HepG2 (cell line): ENCODE measurements around the gene KCTD18. TPM values are rescaled to one million over a fixed set of nuclear protein-coding genes. Genes with fewer than 3 reads are reported as not detected.
A peak's percentile ranks its signal among the peaks of the same experiment; 100 is the strongest.

ENCODE experiments used
- BRD4 ChIP-seq: sonication (generic); formaldehyde crosslinking; IDR thresholded peaks from 2 replicates; pipeline ENCODE4 v1.4.0; 2020; ENCODE audit warnings: missing genetic modification reagents
- CREBL2 ChIP-seq: sonication (generic); formaldehyde crosslinking; IDR thresholded peaks from 2 replicates; pipeline ENCODE4 v1.8.1; 2023; ENCODE audit warnings: missing genetic modification reagents, mild to moderate bottlenecking, borderline replicate concordance
- DNMT3B ChIP-seq: conservative IDR thresholded peaks from 2 replicates; pipeline ENCODE4 v1.6.1; 2016; ENCODE audit warnings: missing biosample characterization, control low read depth
- HCFC1 ChIP-seq: fragments of 150-350 bp; IDR thresholded peaks from 2 replicates; pipeline ENCODE4 v1.6.1; 2014; ENCODE audit warnings: low read depth, low read length
- HMGA1 ChIP-seq: sonication (generic); formaldehyde crosslinking; conservative IDR thresholded peaks from 2 replicates; pipeline ENCODE4 v1.4.0; 2020; ENCODE audit warnings: missing genetic modification reagents
- MAF1 ChIP-seq: sonication (generic); formaldehyde crosslinking; IDR thresholded peaks from 2 replicates; pipeline ENCODE4 v1.5.0; 2020; ENCODE audit warnings: missing genetic modification reagents, borderline replicate concordance
- MYPOP ChIP-seq: sonication (generic); formaldehyde crosslinking; IDR thresholded peaks from 2 replicates; pipeline ENCODE4 v1.8.1; 2023; ENCODE audit warnings: mild to moderate bottlenecking, moderate library complexity, missing genetic modification reagents
- POGZ ChIP-seq: sonication (generic); formaldehyde crosslinking; IDR thresholded peaks from 2 replicates; pipeline ENCODE4 v1.4.0; 2020; ENCODE audit warnings: mild to moderate bottlenecking, missing genetic modification reagents
- SPEN ChIP-seq: sonication (generic); formaldehyde crosslinking; IDR thresholded peaks from 2 replicates; pipeline ENCODE4 v1.5.1; 2020; ENCODE audit warnings: low read depth, mild to moderate bottlenecking, missing genetic modification reagents
- ZFP91 ChIP-seq: sonication (generic); formaldehyde crosslinking; IDR thresholded peaks from 2 replicates; pipeline ENCODE4 v1.9.0; 2022; ENCODE audit warnings: missing genetic modification reagents, mild to moderate bottlenecking, borderline replicate concordance
- ZFY ChIP-seq: sonication (generic); formaldehyde crosslinking; IDR thresholded peaks from 2 replicates; pipeline ENCODE4 v1.4.0; 2020; ENCODE audit warnings: missing genetic modification reagents
- ZIK1 ChIP-seq: sonication (generic); formaldehyde crosslinking; IDR thresholded peaks from 2 replicates; pipeline ENCODE4 v1.5.0; 2020; ENCODE audit warnings: mild to moderate bottlenecking, low read depth, missing genetic modification reagents, borderline replicate concordance
- ZNF260 ChIP-seq: sonication (generic); formaldehyde crosslinking; IDR thresholded peaks from 2 replicates; pipeline ENCODE4 v1.4.0; 2020; ENCODE audit warnings: missing genetic modification reagents, low read depth, mild to moderate bottlenecking, borderline replicate concordance
- ZNF510 ChIP-seq: sonication (generic); formaldehyde crosslinking; IDR thresholded peaks from 2 replicates; pipeline ENCODE4 v1.4.0; 2020; ENCODE audit warnings: low read depth, mild to moderate bottlenecking, missing genetic modification reagents
- ZNF670 ChIP-seq: sonication (generic); formaldehyde crosslinking; IDR thresholded peaks from 2 replicates; pipeline ENCODE4 v1.8.0; 2022; ENCODE audit warnings: mild to moderate bottlenecking, missing genetic modification reagents, borderline replicate concordance
- ZNF770 ChIP-seq: sonication (generic); formaldehyde crosslinking; IDR thresholded peaks from 2 replicates; pipeline ENCODE4 v1.5.0; 2020; ENCODE audit warnings: mild to moderate bottlenecking, missing genetic modification reagents
- ZNF839 ChIP-seq: sonication (generic); formaldehyde crosslinking; IDR thresholded peaks from 2 replicates; pipeline ENCODE4 v1.4.0; 2020; ENCODE audit warnings: missing genetic modification reagents, mild to moderate bottlenecking, borderline replicate concordance
- polyA plus RNA-seq, 8 experiments: library from polyadenylated mRNA; depleted of rRNA in 3 of 8; stranded (reverse) in 7 of 8; unstranded in 1 of 8; fragments of >200 nt; fragmentation: Illumina TruSeq in 4 of 8; extraction: Trizol in 4 of 8; gene quantifications; 2 replicates each; pipeline versions ENCODE4 v1.2.1 to v1.2.3, GENCODE V29; 2011 to 2016; ENCODE audit warnings: low read depth in 4 of 8, missing spikeins in 1 of 8, mixed read lengths in 1 of 8; ENCODE audit not compliant: insufficient read depth in 1 of 8
- total RNA-seq, 5 experiments: library from RNA; depleted of rRNA; stranded (reverse); fragments of >200 nt; fragmentation: Illumina TruSeq; extraction: Trizol; gene quantifications; 2 replicates each; pipeline ENCODE4 v1.2.3, GENCODE V29; 2016; ENCODE audit warnings: low read depth in 1 of 5
- TF ChIP-seq, protein P1 (sequence below): sonication (generic); formaldehyde crosslinking; IDR thresholded peaks from 2 replicates; pipeline ENCODE4 v1.5.1; 2020; ENCODE audit warnings: missing genetic modification reagents, mild to moderate bottlenecking, borderline replicate concordance
- TF ChIP-seq, protein P2 (sequence below): sonication (generic); formaldehyde crosslinking; IDR thresholded peaks from 2 replicates; pipeline ENCODE4 v1.8.1; 2022; ENCODE audit warnings: mild to moderate bottlenecking, missing genetic modification reagents

Gene KCTD18
- total and polyA plus RNA-seq, 2 of the 13 experiments (the other 11 are each of a cell fraction or from before 2014, with no cell fraction given): 2.2 to 7.1 TPM

DNA sequence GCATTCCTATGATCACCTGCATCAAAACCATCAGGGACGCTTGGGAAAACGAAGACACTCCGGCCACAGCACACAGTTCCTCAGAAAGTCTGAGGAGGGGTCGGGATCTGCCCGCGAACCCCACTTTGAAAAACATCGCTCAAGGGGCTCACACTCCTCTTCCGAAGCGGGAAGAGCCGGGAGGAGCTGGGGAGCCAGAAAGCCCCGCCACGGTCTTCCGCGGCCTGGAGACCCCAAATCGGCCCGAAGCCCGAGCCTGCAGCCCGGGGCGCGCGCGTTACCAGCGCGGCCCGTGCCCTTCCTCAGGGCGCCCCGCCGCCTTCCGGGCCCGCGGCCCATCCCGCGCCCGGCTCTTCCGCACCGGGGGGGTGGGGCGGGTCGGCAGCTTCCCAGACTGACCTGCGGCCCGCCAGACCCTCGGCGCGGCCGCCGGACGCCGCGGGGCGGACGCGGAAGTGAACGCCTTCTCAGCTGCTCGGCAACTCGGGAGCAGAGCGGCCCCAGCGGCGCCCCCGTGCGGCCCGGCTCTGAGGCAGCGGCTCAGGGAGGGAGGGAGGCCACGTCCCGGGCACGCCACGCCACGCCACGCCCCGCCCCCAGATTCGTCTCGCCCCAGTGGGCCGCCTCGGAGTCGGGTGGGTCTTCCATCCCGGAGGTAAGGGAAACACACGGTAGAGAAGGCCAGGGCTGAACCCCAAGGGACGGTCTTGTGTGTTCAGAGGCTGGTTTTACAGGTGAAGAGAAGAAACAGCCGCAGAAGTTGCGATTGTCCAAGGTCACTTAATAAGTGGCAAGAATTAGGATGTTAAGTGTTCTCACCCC is at the start of gene KCTD18 (continued):
- TF ChIP-seq, protein P1, sequence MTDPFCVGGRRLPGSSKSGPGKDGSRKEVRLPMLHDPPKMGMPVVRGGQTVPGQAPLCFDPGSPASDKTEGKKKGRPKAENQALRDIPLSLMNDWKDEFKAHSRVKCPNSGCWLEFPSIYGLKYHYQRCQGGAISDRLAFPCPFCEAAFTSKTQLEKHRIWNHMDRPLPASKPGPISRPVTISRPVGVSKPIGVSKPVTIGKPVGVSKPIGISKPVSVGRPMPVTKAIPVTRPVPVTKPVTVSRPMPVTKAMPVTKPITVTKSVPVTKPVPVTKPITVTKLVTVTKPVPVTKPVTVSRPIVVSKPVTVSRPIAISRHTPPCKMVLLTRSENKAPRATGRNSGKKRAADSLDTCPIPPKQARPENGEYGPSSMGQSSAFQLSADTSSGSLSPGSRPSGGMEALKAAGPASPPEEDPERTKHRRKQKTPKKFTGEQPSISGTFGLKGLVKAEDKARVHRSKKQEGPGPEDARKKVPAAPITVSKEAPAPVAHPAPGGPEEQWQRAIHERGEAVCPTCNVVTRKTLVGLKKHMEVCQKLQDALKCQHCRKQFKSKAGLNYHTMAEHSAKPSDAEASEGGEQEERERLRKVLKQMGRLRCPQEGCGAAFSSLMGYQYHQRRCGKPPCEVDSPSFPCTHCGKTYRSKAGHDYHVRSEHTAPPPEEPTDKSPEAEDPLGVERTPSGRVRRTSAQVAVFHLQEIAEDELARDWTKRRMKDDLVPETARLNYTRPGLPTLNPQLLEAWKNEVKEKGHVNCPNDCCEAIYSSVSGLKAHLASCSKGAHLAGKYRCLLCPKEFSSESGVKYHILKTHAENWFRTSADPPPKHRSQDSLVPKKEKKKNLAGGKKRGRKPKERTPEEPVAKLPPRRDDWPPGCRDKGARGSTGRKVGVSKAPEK (CRISPR knock-in tag): 0 out of 2 replicates have a peak, but pooled peaks have one; percentile 49
- TF ChIP-seq, protein P2, sequence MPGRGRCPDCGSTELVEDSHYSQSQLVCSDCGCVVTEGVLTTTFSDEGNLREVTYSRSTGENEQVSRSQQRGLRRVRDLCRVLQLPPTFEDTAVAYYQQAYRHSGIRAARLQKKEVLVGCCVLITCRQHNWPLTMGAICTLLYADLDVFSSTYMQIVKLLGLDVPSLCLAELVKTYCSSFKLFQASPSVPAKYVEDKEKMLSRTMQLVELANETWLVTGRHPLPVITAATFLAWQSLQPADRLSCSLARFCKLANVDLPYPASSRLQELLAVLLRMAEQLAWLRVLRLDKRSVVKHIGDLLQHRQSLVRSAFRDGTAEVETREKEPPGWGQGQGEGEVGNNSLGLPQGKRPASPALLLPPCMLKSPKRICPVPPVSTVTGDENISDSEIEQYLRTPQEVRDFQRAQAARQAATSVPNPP: peak; percentile 86
- TF ChIP-seq ZNF839 (0 out of 2 replicates have a peak, but pooled peaks have one; percentile 73), MAF1 (CRISPR knock-in tag) (no peak), HCFC1 (peak; percentile 43; the same call in 1 of the 2 replicates), ZNF510 (no peak), ZIK1 (CRISPR knock-in tag) (peak; percentile 80; the same call in 1 of the 2 replicates), MYPOP (peak; percentile 84), POGZ (CRISPR knock-in tag) (peak; percentile 97), SPEN (CRISPR knock-in tag) (peak; percentile 95), ZFP91 (CRISPR knock-in tag) (peak; percentile 96), ZNF260 (CRISPR knock-in tag) (no peak), ZFY (CRISPR knock-in tag) (peak; percentile 96), CREBL2 (CRISPR knock-in tag) (peak; percentile 46; the same call in 1 of the 2 replicates), ZNF670 (peak; percentile 66; the same call in 1 of the 2 replicates), DNMT3B (no peak), HMGA1 (no peak), BRD4 (CRISPR knock-in tag) (peak; percentile 54; the same call in 1 of the 2 replicates), ZNF770 (CRISPR knock-in tag) (peak; percentile 84)
